GM12865 (cell line): ENCODE results near the gene NUDT22.

Source experiments
- DNase-seq: peaks from one replicate; pipeline ENCODE4 v3.0.0; 2010; ENCODE audit warnings: low read depth
- H3K4me3 ChIP-seq: 2 replicates; pipeline ENCODE4 v1.5.1; 2011; ENCODE audit warnings: mild to moderate bottlenecking, low read depth, low read length, control low read depth
- TF ChIP-seq, protein P1 (sequence below): IDR thresholded peaks from 2 replicates; pipeline ENCODE4 v1.5.1; 2011; ENCODE audit warnings: low read length, control low read depth, low read depth, inconsistent platforms; ENCODE audit not compliant: insufficient read depth; ENCODE audit errors: missing control alignments

The NUDT22 gene

DNA sequence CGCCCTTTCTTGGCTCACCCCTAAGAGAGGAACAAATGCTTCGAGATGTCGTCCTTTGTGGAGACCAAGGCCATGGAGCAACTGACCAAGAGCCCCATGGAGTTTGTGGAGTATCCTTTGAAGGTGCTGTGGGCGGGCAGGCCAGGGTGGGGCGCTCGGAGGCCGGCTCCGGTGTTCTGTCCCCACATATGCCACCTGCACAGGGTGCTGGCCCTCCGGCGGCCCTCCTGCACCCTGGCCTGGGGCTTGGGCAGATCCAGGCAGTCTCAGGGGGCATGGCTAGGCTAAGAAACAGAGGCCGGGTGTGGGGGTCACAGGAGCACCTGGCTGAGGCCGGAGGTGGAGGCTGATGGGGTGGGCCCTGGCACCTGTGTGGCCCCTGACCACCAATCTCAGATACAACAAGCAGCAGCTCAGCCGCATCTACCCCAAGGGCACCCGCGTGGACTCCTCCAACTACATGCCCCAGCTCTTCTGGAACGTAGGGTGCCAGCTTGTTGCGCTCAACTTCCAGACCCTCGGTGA is 35.5 kb downstream of the NUDT22 start:
- TF ChIP-seq, protein P1, sequence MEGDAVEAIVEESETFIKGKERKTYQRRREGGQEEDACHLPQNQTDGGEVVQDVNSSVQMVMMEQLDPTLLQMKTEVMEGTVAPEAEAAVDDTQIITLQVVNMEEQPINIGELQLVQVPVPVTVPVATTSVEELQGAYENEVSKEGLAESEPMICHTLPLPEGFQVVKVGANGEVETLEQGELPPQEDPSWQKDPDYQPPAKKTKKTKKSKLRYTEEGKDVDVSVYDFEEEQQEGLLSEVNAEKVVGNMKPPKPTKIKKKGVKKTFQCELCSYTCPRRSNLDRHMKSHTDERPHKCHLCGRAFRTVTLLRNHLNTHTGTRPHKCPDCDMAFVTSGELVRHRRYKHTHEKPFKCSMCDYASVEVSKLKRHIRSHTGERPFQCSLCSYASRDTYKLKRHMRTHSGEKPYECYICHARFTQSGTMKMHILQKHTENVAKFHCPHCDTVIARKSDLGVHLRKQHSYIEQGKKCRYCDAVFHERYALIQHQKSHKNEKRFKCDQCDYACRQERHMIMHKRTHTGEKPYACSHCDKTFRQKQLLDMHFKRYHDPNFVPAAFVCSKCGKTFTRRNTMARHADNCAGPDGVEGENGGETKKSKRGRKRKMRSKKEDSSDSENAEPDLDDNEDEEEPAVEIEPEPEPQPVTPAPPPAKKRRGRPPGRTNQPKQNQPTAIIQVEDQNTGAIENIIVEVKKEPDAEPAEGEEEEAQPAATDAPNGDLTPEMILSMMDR, result no peak
- DNase-seq, result no peak
- H3K4me3 ChIP-seq, result no peak overlapping the region

DNA sequence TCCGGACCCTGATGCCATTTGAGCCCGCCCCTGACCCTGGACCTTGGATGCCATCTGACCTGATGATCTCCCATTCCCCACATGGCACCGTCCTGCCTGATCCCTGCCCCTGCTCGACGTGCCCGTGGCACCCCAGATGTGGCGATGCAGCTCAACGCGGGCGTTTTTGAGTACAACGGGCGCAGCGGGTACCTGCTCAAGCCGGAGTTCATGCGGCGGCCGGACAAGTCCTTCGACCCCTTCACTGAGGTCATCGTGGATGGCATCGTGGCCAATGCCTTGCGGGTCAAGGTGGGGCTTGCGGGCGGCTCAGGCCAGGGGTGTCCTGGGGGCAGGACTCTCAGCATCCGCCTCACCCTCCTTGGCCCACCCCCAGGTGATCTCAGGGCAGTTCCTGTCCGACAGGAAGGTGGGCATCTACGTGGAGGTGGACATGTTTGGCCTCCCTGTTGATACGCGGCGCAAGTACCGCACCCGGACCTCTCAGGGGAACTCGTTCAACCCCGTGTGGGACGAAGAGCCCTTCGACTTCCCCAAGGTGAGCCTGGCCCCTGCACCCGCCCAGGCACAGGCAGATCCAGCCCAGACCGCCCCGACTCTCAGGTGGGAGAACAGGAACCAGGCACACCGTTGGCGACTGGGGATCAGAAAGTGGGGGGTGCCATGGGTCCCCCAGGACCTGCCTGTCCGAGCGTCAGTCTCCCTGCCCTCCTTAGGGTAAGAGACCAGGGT is 36.4 kb downstream of the NUDT22 start:
- TF ChIP-seq, protein P1, result no peak
- DNase-seq, result no peak
- H3K4me3 ChIP-seq, result no peak overlapping the region

GRCh38 chr11:64263021-64263946 is 37.2 kb downstream of the NUDT22 start:
- H3K4me3 ChIP-seq, result no peak overlapping the region
- no peak for DNase-seq
- TF ChIP-seq, protein P1, result no peak

GRCh38 chr11:64263947-64264317 is 37.9 kb downstream of the NUDT22 start:
- no peak overlapping the region for H3K4me3 ChIP-seq
- DNase-seq, result no peak
- TF ChIP-seq, protein P1, result no peak

DNA sequence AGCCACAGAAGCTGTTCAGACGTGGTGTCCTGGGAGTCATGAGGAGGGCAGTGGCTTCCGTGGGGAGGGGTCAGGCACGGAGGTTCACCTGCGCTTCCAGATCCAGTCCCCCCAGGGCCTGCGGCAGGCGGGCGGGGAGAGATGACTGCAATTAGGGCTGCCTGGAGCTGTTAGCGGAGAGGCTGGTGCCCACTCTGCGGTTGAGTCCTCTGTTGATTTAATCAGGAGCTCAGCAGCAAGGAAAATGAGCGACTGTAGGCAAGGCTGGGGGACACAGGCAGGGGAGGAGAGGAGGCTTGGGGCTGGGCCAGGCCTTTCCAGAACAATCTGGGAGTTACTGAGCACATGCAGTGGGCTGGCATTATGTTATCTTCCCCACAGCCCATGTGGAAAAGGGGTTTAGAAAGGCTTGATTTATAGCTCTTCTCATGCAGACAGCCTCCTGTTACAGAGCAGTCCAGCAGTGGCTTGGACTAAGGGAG is 38.3 kb downstream of the NUDT22 start:
- H3K4me3 ChIP-seq, result no peak overlapping the region
- TF ChIP-seq, protein P1, result no peak
- no peak for DNase-seq

DNA sequence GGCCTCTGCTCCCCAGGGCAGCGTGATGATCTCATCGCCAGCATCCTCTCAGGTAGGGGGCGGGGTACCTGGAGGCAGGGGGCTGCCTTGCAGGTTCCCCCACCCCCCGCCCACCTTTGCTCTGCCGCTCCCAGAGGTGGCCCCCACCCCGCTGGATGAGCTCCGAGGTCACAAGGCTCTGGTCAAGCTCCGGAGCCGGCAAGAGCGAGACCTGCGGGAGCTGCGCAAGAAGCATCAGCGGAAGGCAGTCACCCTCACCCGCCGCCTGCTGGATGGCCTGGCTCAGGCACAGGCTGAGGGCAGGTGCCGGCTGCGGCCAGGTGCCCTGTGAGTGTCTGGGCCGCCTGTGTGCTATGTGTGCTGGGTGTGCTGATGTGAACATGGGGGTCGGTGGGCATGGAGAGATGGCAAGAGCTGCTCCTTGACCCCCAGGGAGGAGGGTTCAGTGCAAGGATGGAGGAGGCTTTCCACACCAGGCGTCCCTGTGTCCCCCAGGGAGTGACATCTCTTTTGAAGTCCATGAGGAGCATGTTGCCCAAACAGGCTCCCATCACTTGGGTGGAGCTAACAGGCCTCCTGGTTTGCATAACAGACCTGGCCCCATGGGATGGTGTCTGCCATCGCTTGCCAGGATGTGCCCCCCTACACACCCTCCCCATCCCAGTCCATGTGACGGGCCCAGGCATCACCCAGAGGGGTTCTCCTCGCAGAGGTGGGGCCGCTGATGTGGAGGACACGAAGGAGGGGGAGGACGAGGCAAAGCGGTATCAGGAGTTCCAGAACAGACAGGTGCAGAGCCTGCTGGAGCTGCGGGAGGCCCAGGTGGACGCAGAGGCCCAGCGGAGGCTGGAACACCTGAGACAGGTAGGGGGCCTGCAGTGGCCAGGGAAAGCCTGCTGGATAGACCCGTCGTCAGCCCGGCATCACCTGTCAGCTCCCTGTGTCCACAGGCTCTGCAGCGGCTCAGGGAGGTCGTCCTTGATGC is 39.4 kb downstream of the NUDT22 start:
- H3K4me3 ChIP-seq, result no peak overlapping the region
- no peak for DNase-seq
- TF ChIP-seq, protein P1, result no peak
